Adrenal gland (tissue), 5 donors: ENCODE results near the gene GLB1L3.

Experiments used
- CTCF ChIP-seq, 6 experiments: fragments of 450-650 bp in 4 of 6; fragments of 200-600 bp in 2 of 6; sonication (generic) in 1 of 6; IDR thresholded peaks; 1 replicate in 5 of 6; 2 replicates in 1 of 6; pipeline versions ENCODE4 v1.5.1 to v1.8.0; 2016 to 2021; ENCODE audit warnings: antibody characterized with exemption in 6 of 6, mild to moderate bottlenecking in 2 of 6, moderate library complexity in 1 of 6
- POLR2A ChIP-seq, 2 donors: fragments of 450-650 bp; IDR thresholded peaks; one replicate each; pipeline ENCODE4 v1.6.1; 2017; ENCODE audit warnings: antibody characterized with exemption in 2 of 2, mild to moderate bottlenecking in 2 of 2, moderate library complexity in 1 of 2
- donor health status: DM: no; HTN: no; CAD: no.

- no peak for TF ChIP-seq POLR2A (IDR thresholded peaks at IDR 0.05)
- no peak for TF ChIP-seq CTCF (IDR thresholded peaks at IDR 0.05)
Observed at GRCh38 chr11:134358856-134359490, 82.8 kb downstream of the GLB1L3 start.
